Stimulated activated CD8-positive, alpha-beta memory T cell treated with anti-CD3 and anti-CD28 coated beads, Interleukin-12 subunit alpha, Interleukin-12 subunit beta, amount 100 ng/mL, for 24 hours (primary cell): Measurements from ENCODE around the gene ZBTB11.
"Not testable (repeated sequence)": the region's sequence is repeated elsewhere in the genome, so short reads cannot be mapped to it uniquely, and the experiment has no call there.

Experiments used
- DNase-seq: peaks from one replicate; pipeline ENCODE4 v3.0.0-alpha.2; 2020; ENCODE audit errors: extremely low read depth

ZBTB11 gene

DNA sequence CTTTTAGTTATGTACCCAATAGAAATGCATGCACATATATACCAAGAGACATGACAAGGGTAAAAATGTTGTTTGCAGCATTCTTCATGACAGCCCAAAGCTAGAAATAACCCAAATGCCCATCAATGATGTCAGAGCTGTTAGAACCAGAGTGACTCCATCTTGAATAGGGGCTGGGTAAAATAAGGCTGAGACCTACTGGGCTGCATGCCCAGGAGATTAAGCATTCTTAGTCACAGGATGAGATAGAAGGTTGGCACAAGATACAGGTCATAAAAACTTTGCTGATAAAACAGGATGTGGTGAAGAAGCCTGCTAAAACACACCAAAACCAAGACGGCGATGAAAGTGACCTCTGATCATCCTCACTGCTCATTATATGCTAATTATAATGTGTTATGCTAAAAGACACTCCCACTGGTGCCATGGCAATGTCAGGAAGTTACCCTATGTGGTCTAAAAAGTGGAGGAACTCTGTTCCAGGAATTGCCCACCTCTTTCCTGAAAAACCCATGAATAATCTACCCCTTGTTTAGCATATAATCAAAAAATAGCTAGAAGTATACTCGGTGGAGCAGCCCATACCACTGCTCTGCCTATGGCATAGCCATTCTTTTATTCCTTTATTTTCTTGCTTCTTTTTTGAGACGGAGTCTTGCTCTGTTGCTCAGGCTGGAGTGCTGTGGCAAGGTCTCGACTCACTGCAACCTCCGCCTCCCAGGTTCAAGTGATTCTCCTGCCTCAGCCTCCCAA, 32.9 kb downstream of the ZBTB11 start:
- peak; percentile 12 for DNase-seq

DNA sequence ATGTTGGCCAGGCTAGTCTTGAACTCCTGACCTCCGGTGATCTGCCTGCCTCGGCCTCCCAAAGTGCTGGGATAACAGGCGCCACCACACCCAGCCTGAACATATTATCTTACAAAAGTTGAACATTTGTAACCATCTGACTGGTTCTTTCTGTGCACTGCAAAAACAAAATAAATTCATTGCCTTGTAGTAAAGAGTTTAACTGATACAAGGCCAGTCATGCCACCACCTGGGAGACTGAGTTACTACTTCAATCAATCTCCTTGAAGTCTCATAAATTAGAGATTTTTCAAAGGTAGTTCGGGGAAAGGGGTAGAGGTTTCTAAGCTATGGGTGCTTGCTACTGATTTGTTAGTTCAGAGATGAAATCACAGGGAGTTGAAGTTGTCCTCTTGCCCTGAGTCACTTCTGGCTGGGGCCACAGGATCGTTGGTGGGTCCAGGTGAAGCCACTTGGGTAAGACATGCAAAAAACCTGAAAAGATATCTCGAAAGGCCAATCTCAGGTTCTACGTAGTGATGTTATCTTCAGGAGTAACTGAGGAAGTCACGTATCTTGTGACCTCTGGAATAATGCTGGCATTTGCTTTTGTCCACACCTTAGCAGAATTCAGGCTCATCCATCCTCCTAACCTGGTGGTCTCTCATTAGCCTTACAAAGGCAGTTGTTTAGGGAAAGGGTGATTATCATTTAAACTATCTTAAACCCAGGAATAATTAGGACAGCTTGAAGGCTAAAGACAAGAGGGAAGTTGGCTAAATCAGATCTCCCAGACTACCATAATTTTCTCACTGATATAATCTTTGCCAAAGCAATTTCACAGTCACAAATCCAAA, 33.7 kb downstream of the ZBTB11 start:
- DNase-seq, result no peak

DNA sequence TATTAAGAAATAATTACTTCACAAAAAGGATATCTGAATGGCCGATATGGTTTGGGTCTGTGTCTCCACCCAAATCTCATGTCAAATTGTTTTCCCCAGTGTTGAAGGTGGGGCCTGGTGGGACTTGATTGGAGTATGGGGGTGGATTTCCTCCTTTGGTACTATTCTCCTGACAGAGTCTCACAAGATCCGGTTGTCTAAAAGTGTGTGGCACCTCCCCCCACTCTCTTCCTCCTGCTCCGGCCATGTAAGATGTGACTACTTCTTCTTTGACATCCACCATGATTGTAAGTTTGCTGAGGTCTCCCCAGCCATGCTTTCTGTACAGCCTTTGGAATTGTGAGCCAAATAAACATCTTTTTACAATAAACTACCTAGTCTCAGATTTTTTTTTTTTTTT, 34.5 kb downstream of the ZBTB11 start:
- no peak for DNase-seq

DNA sequence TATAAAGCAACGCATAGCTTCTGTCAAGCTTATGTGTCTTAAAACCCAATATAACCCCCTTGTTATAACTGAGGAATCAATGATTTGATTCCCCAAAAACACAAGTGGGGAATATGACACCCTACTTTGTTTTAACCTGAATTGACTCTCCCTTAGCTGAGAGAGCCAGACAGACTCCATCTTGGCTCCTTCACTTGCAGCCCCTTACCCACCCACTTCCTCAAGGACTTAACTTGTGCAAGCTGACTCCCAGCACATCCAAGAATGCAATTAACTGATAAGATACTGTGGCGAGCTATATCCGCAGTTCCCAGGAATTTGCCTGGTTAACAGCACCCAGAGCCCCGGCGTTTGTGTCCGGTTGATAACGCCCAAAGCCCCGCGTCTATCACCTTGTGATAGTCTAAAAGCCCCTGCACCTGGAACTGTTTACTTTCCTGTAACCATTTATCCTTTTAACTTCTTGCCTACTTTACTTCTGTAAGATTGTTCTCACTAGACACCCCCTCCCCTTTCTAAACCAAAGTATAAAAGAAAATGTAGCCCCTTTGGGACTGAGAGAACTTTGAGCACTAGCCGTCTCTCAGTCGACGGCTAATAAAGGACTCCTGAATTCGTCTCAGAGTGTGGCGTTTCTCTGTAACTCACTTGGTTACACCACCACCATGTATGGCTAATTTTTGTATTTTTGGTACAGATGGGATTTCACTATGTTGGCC, 35.4 kb downstream of the ZBTB11 start:
- not testable (repeated sequence) for DNase-seq

DNA sequence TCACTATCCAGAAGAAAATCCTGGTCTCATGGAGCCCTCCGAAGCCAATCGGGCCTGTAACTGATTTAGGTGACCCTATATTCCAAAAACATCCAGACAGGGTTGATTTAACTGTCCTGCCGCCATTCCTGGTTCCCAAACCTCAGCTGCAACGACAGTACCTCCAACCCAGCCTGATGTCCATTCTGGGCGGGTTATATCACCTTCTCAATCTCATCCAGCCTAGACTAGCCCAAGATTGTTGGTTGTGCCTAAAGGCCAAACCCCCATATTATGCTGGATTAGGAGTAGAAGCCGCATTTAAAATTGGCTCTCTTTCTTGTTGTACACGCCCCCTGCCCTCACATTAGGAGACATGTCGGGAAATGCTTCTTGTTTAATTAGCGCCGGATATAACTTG, 36.7 kb downstream of the ZBTB11 start:
- no peak for DNase-seq

DNA sequence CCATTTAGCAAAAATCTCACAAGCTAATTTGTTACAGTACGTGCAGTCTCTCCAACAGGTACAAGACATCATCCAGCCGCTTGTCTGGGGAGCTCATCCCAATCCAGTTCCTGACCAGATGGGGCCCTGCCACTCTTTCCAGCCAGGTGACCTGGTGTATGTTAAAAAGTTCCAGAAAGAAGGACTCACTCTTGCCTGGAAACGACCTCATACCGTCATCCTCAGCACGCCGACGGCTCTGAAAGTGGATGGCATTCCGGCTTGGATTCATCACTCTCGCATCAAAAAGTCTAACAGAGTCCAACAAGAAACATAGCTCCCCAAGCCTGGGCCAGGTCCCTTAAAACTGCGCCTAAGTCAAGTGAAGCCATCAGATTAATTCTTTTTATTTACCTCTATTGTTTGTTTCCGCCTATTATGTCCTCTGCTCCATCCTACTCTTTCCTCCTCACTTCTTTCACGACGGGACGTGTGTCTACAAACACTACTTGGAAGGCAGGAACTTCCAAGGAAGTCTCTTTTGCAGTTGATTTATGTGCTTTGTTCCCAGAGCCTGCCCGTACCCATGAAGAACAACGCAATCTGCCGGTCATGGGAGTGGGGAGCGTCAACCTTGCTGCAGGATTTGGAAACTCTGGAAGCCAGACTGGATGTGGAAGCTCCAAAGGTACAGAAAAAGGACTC, 37.5 kb downstream of the ZBTB11 start:
- no peak for DNase-seq

DNA sequence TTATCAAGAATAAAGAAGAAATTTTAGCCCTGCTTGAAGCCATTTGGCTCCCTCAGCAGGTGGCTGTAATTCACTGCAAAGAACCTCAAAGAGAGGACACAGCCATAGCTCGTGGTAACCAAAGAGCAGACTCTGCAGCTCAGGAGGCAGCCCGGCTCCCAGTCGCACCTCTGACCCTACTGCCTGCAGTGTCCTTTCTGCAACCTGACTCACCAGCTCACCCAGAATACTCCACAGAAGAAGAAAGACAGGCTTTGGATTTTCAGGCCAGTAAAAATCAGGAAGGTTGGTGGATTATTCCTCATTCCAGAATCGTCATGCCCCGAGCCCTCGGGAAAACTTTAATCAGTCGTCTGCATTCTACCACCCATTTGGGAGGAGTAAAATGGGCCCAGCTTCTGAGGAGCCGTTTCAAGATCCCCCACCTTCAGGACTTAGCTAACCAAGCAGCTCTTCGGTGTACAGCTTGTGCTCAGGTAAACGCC, 38.6 kb downstream of the ZBTB11 start:
- DNase-seq, result no peak

DNA sequence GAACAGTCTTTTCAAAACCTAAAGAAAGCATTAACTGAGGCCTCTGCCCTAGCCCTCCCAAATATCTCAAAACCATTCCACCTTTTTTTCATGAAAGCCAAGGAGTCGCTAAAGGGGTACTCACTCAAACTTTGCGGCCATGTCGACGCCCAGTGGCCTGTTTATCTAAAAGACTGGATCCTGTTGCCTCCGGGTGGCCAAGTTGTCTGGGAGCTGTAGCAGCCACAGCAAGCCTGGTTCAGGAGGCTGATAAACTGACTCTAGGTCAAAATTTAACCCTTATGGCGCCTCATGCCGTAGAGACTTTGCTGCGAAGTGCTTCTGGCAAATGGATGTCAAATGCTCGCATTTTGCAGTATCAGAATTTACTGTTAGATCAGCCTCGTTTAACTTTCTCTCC, 39.5 kb downstream of the ZBTB11 start:
- DNase-seq, result no peak

DNA sequence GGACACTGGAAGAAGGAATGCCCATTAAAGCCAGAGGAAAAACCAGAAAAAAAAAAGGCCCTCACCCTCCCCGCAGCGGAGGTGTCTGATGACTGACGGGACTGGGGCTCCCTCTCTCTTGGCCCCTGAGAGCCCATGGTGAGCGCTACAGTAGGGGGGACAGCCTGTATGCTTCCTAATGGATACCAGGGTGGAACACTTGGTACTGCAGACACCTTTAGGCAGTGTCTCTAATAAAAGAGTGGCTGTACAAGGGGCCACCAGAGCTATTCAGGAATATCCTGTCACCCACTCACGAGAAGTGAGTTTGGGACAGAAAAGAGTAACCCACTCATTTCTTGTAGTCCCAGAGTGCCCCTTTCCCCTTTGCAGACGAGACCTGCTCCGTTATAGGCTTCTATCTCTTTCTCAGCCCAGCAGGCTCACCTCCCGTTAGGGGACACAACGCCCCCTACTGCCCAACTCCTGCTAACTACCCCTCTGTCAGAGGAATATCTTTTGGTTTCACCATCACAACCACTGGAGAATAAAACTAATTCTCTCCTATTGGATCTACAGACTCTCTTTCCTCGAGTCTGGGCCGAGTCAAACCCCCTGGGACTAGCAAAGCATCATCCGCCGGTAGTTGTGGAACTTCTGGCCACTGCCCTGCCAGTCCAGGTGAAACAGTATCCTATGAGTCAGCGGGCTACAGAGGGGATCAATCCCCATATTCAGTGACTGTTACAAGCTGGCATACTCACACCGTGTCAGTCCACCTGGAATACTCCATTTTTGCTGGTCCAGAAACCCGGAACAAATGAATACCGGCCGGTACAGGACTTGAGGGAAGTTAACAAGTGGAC, 40.8 kb downstream of the ZBTB11 start:
- DNase-seq, result peak; percentile 20

DNA sequence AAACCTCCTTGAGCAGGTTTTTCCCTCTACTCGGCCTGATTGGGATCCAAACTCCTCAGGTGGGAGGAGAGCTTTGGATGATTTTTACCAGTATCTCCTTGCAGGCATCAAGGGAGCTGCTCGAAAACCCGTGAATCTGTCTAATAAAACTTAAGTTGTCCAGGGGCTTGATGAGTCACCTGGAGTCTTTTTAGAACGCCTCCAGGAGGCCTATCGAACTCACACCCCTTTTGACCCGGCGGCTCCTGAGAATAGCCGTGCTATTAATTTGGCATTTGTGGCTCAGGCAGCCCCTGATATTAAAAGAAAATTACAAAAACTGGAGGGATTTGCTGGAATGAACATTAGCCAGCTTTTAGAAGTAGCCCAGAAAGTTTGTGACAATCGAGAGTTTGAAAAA, 41.6 kb downstream of the ZBTB11 start:
- DNase-seq, result no peak

DNA sequence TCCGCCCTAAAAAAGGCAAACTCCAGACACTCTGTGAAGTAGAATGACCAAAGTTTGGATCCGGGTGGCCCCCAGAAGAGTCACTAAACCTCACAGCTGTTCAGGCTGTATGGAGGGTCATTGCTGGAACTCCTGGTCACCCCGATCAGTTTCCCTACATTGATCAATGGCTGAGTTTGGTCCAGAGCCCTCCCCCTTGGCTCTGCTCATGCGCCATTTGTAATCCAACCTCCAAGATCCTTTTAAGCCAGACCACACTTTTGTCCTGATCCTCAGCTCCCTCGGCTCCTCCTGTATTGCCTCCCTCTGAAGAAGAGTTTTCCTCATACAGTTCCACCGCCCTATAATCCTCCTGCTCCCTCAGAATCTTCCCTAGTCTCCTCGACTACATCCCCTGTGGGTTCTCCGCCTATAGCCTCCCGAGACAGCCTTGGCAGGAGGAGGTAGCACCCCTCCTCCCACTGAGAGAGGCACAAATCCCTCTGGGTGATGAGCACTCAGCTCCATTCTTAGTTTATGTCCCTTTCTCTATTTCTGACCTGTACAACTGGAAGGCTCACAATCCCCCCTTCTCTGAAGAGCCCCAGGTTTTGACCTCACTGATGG, 42.2 kb downstream of the ZBTB11 start:
- DNase-seq, result no peak

DNA sequence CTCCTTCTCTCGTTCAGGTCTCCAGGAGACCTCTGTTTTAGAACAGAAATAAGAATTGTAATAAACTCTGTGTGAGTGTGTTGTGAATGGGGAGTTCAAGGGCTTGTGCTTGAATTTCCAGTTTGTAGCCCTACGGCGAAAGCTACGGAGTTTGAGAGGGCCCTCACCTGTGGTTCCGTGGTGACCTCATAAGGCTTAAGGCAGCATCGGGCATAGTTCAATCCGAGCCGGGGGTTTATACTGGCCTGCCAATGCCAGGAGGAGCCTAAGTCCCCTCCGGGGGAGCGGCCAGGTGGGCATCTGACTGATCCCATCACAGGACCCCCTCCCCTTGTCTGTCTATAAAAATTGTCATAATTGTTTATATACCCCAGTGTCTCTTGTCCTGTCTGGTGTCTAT, 43.7 kb downstream of the ZBTB11 start:
- DNase-seq, result no peak

DNA sequence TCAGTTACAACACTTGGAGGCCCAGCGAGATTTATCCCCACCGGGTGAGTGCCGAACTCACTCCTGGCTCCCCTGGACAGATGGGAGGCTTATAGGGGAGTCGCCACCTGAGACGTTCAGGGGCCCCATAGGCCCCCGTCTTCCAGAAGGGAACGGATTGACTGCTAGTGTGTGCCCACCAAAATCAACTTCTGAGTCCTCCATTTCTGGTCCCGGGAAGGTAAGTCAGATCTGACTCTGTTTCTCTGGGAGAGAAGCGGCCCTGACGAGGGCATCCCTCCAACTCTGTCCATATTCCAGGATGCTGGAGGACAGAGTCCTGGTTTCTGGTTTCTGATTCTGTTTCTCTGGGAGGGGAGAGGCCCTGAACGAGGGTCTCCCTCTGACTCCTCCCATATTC, 44.3 kb downstream of the ZBTB11 start:
- DNase-seq, result no peak

DNA sequence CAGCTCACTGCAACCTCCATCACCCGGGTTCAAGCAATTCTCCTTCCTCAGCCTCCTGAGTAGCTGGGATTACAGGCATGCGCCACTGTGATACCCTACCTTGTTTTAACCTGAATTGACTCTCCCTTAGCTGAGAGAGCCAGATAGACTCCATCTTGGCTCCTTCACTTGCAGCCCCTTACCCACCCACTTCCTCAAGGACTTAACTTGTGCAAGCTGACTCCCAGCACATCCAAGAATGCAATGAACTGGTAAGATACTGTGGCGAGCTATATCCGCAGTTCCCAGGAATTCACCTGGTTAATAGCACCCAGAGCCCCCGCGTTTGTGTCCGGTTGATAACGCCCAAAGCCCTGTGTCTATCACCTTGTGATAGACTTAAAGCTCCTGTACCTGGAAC, 45.0 kb downstream of the ZBTB11 start:
- DNase-seq, result not testable (repeated sequence)

DNA sequence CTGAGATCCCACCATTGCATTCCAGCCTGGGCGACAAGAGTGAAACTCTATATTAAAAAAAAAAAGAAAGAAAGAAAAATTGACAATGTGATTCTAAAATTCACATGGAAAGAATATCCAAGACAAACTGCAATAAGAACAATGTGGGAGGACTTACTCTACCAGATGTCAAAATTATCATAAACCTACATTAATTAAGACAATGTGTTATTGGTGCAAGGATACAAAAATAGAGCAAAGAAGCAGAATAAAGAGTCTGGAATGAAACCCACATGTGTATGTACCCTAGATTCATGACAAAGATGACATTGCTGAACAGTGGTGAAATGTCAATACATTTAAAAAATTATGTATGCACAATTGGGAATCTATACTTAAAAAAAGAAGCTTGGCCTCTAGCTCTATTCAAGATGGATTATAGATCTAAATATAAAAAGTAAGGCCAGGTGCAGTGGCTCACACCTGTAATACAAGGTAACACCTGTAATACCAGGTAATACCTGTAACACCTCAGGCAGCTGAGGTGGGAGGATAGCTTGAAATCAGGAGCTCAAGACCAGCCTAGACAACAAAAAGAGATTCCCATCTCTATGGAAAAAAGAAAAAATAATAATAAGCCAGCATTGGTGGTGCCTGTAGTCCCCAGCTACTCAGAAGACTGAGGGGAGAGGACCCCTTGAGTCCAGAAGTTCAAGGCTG, 45.7 kb downstream of the ZBTB11 start:
- no peak for DNase-seq

DNA sequence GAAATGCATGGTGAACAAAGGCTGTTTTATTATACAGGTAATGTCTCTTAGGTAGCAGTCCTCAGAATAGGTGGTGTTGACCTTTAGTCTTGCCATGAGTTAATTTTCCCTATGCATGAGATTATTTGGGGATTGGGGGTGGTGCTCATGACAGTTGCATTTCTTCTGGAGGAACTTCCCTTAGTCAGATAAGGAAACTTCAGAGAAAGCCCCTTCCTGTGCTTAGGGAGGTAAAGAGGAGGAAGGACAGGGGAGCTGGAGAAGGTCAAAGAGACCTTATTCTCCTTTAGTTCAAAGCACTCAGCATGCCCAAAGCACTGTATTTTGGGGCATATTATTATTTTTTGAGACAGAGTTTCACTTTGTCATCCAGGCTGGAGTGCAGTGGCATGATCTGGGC, 47.7 kb downstream of the ZBTB11 start:
- DNase-seq, result no peak

DNA sequence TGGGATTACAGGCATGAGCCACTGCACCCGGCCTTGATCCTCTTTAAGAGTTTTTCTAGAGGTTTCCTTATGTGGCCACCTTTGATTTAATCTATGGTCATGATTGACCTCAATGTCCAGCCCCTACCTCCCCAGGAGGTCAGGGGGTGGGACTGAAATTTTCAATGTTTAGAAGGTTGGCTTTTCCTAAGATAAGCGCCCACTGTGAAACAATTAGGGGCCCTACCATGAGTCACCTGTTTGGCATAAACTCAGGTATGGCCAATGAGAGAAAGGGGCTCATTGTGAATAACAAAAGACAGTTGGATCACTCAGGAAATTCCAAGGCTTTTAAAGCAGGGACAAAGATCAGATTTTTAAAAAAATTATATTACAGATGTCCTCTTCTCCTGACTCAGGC, 51.1 kb downstream of the ZBTB11 start:
- no peak for DNase-seq

DNA sequence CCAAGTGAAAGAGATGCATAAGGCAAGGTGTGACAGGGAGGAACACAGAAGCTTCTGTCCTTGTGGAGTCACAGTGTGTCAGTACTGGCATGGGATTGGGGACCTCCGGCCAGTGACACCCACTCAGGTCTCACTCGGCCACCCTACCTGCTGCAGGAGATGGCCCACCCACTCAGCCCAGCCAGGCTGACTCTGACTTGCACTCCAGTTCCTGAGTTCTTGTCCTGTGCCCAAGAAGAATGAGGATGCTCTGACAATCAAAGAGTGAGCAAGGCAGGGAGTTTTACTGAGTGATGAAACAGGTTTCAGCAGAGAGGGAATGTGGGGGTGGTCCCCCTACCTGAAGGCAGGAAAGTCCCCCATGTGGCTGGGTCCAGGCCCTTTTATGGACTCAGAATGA, 52.1 kb downstream of the ZBTB11 start:
- DNase-seq, result no peak

DNA sequence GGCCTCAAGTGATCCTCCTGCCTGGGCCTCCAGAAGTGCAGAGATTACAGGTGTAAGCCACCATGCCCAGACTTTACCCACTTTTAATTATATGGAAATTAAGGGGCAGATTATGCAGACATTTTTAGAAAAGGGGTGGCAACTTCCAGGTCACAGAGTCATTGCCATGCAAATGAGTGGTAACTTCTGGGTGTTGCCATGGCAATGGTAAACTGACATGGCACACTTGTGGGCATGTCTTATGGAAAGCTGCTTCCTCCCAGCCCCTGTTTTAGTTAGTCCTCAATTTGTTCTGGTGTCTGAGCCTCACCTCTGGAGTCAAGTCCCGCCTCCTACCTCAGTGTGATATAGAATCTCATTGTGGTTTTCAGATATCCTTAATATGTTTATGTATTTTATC, 53.3 kb downstream of the ZBTB11 start:
- no peak for DNase-seq

DNA sequence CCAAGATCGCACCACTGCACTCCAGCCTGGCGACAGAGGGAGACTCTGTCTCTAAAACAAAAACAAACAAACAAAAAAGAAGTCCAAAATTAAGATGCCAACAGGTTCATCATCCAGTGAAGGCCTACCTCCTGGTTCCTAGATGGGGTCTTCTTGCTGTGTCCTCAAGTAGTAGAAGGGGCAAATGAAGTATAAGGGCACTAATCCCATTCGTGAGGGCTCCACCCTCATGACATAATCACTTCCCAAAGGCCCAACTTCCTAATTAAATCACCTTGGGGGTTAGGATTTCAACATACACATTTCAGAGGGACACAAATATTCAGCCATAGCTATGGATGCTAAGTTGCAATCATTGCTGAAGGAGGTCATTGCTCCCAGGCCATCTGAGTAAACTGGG, 57.2 kb downstream of the ZBTB11 start:
- DNase-seq, result no peak
